Astrocyte of the cerebellum (primary cell): ENCODE results near the gene KRTAP9-8.
"Not testable (repeated sequence)": the region's sequence is repeated elsewhere in the genome, so short reads cannot be mapped to it uniquely, and the experiment has no call there.

ENCODE experiments used
- DNase-seq: peaks from one replicate; pipeline ENCODE4 v3.0.0-alpha.2; 2011; ENCODE audit warnings: low read depth
- H3K4me3 ChIP-seq: 2 replicates; pipeline ENCODE4 v1.5.1; 2011; ENCODE audit warnings: mild to moderate bottlenecking, low read depth, low read length, moderate library complexity
- in situ Hi-C: cut with HindIII; loops from 2 replicates; pipeline ENCODE4 v1.10.0; 2017; ENCODE audit warnings: low sequenced_read_pairs
- TF ChIP-seq, protein P1 (sequence below): IDR thresholded peaks from 2 replicates; pipeline ENCODE4 v1.5.1; 2012; ENCODE audit warnings: low read length, low read depth, moderate library complexity, mild to moderate bottlenecking; ENCODE audit errors: missing control alignments

Gene KRTAP9-8

DNA sequence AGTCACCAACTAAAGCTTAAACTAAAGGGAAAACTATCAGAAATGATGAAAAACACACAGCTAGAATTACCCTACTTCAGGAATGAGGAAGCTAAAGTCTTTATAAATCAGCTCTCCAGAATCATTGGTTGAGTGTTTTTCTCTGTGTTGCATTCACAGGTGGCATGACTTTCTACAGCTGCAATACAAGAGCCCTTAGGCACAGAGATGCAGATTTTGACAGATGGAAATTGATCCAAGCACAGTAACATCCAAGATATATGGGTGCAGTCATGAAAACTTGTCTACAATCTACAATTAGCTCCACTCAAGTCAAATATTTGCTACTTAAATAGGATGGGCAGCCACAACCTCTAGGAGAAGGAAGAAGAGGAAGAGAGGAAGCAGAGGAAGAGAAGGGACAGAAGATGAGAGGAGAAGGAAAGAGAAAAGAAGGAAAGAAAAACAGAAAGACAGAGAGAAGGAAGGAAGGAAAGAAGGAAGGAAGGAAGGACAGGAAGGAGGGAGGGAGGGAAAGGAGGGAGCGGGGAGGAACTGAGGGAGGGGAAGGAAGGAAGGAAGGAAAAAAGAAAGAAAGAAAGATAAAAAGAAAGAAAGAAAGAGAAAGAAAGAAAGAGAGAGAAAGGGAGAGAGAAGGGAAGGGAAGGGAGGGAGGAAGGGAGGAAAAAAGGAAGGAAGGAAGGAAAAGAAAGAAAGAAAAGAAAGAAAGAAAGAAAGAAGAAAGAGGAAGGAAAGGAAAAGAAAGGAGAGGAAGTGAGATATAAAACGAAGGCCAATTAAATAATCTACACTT lies 9.4 kb downstream of the KRTAP9-8 start:
- in situ Hi-C loops, H3K4me3 ChIP-seq, DNase-seq: not testable (repeated sequence)

DNA sequence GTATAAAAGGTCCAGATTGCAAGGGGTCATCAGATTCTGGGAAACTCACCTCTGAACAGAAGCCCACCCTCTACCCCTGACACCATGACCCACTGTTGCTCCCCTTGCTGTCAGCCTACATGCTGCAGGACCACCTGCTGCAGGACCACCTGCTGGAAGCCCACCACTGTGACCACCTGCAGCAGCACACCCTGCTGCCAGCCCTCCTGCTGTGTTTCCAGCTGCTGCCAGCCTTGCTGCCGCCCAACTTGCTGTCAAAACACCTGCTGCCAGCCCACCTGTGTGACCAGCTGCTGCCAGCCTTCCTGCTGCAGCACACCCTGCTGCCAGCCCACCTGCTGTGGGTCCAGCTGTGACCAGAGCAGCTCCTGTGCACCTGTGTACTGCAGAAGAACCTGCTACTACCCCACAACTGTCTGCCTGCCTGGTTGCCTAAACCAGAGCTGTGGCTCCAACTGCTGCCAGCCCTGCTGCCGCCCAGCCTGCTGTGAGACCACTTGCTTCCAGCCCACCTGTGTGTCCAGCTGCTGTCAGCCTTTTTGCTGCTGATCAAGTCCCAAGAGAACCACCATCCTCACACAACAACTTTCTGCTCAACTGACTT lies 11.9 kb downstream of the KRTAP9-8 start, which contains the start of gene KRTAP9-4:
KRTAP9-4 (plus strand) TSS at position 51 of the 604 bp plus-strand sequence; CDS start at position 85, 34 bp downstream.
- DNase-seq, in situ Hi-C loops, H3K4me3 ChIP-seq: not testable (repeated sequence)

DNA sequence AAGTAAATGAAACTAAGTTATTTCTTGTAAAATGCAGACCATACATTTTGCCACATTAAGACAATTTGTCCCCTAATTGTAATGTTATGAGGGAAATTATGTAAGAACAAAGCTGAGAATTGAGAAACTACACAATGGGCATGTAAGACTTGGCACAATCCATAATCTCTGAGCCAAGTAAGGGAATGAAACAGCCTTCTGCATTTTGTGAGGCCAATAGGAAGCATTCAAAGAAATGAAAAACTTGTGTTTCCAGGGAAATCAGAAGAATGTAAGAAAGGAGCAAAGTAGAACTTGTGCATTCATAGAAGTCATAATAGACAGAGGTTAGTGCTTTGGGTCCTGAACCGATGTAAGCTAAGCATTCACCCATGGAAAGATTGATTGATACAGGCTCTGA lies 13.5 kb downstream of the KRTAP9-8 start:
- TF ChIP-seq, protein P1, sequence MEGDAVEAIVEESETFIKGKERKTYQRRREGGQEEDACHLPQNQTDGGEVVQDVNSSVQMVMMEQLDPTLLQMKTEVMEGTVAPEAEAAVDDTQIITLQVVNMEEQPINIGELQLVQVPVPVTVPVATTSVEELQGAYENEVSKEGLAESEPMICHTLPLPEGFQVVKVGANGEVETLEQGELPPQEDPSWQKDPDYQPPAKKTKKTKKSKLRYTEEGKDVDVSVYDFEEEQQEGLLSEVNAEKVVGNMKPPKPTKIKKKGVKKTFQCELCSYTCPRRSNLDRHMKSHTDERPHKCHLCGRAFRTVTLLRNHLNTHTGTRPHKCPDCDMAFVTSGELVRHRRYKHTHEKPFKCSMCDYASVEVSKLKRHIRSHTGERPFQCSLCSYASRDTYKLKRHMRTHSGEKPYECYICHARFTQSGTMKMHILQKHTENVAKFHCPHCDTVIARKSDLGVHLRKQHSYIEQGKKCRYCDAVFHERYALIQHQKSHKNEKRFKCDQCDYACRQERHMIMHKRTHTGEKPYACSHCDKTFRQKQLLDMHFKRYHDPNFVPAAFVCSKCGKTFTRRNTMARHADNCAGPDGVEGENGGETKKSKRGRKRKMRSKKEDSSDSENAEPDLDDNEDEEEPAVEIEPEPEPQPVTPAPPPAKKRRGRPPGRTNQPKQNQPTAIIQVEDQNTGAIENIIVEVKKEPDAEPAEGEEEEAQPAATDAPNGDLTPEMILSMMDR, result no peak
- in situ Hi-C loops, result no loop called here
- no peak for DNase-seq
- H3K4me3 ChIP-seq, result no peak overlapping the region

DNA sequence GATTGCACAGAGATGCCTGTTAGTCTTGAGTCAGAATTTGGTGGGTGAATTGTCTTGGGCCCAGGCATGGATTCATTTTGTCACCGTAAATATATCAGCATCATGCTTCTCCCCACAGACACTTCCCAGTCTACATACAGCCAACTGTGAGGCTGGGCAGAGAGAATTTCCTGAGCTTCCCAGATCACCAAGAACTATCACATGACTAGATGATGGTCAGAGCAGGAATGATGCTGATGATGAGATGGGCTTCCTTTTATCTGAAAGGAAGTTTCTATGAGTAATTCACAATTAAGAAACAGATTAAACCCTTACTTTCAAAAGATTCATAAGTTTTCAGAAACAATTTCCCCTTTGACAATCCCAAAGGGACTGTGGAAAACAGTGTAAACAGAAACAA lies 17.1 kb downstream of the KRTAP9-8 start:
- no peak overlapping the region for H3K4me3 ChIP-seq
- TF ChIP-seq, protein P1, result no peak
- in situ Hi-C loops, result no loop called here
- no peak for DNase-seq

DNA sequence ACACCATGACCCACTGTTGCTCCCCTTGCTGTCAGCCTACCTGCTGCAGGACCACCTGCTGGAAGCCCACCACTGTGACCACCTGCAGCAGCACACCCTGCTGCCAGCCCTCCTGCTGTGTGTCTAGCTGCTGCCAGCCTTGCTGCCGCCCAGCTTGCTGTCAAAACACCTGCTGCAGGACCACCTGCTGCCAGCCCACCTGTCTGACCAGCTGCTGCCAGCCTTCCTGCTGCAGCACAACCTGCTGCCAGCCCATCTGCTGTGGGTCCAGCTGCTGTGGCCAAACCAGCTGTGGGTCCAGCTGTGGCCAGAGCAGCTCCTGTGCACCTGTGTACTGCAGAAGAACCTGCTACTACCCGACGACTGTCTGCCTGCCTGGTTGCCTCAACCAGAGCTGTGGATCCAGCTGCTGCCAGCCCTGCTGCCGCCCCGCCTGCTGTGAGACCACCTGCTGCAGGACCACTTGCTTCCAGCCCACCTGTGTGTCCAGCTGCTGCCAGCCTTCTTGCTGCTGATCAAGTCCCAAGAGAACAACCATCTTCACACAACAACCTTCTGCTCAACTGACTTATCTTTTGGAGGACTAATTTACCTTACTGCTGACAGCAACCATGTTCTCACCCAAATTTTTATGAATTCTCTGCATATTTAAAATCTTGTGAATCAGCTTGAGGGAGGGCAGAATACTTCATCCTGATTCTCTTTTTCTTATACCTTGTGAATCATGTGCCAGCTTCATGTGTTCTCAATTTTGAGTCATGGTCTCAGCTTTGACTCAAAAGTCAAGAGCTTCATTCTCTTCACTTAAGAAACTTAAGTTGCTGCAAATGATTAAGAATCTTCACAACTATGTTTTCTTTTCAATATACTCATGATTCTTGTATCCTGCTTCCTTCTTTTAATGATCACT lies 17.8 kb downstream of the KRTAP9-8 start, which contains the start of gene KRTAP9-9:
KRTAP9-9 (plus strand) TSS at position 4 of the 910 bp plus-strand sequence.
- in situ Hi-C loops, H3K4me3 ChIP-seq, DNase-seq: not testable (repeated sequence)

DNA sequence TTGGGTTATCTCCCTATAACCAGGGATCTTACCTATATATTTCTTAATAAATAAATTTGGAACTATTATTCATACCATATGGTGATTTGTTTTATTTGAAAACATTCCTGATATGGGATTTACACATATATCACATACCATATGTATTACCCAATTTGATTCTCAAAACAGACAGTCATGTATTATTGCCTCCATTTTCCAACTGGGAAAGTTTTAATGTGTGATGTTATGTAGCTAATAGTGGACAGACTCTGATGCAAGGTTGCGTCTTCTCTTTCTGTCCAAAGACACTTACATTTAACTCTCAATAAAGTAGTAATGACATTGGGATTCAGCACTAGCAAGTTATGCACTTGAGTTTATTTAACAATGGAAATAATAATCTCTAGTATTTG lies 18.5 kb downstream of the KRTAP9-8 start:
- H3K4me3 ChIP-seq, result no peak overlapping the region
- DNase-seq, result no peak
- in situ Hi-C loops, result no loop called here
- TF ChIP-seq, protein P1, result no peak

DNA sequence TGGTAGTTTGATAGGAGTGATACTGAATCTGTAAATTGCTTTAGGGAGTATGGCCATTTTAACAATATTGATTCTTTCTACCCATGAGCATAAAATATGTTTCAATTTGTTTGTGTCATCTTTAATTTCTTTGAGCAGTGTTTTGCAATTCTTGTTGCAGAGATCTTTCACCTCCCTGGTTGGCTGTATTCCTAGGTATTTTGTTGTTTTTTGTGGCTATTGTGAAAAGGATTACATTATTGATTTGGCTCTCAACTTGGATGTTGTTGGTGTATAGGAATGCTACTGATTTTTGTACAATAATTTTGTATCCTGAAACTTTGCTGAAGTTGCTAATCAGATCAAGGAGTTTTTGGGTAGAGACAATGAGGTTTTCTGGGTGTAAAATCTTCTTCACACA lies 20.6 kb downstream of the KRTAP9-8 start:
- TF ChIP-seq, protein P1, result no peak
- in situ Hi-C loops, result no loop called here
- DNase-seq, result no peak
- H3K4me3 ChIP-seq, result no peak overlapping the region

DNA sequence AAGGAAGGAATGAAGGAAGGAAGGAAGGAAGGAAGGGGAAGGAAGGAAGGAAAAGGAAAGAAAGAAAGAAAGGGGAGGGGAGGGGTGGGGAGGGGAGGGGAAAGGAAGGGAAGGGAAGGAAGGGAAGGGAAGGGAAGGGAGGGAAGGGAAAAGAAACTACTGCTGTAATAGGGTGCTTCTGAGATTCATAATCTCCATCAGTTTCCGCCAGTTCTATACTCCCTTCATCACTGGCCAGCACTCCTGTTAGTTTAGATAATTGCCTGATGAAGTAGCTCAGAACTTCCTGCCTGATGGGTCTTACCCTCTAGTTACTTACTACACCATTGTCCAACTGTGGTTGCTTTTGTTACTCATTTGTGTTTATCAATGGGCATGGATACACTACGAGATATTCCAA lies 25.4 kb downstream of the KRTAP9-8 start:
- no peak for DNase-seq
- TF ChIP-seq, protein P1, result no peak
- in situ Hi-C loops, result no loop called here
- no peak overlapping the region for H3K4me3 ChIP-seq
